Activated naive CD8-positive, alpha-beta T cell (primary cell): Measurements from ENCODE around the gene SORCS2.

Experiments used
- H3K27ac Mint-ChIP-seq: one replicate; pipeline ENCODE4 v1.8.0; 2021; ENCODE audit warnings: mixed read lengths
- H3K27me3 Mint-ChIP-seq: one replicate; pipeline ENCODE4 v1.8.0; 2021; ENCODE audit warnings: mixed read lengths
- H3K36me3 Mint-ChIP-seq: one replicate; pipeline ENCODE4 v1.8.0; 2021; ENCODE audit warnings: mixed read lengths
- H3K4me1 Mint-ChIP-seq: one replicate; pipeline ENCODE4 v1.8.0; 2021; ENCODE audit warnings: low read depth, mixed read lengths
- H3K4me3 Mint-ChIP-seq: one replicate; pipeline ENCODE4 v1.8.0; 2021; ENCODE audit warnings: mild to moderate bottlenecking, mixed read lengths
- H3K9me3 Mint-ChIP-seq: one replicate; pipeline ENCODE4 v1.8.0; 2021; ENCODE audit warnings: low read depth, mixed read lengths

The SORCS2 gene

GRCh38 chr4:7351014-7351413 lies 158.7 kb downstream of the SORCS2 start:
- Mint-ChIP-seq H3K27me3 (peaks cover 2% of the 10 kb centered on the region), H3K27ac (no peak overlapping the region), H3K36me3 (no peaks in the 10 kb centered on the region), H3K4me1 (no peaks in the 10 kb centered on the region), H3K4me3 (no peak overlapping the region), H3K9me3 (peaks cover under 1% of the 10 kb centered on the region)

GRCh38 chr4:7352486-7352885 lies 160.1 kb downstream of the SORCS2 start:
- Mint-ChIP-seq H3K9me3 (no peaks in the 10 kb centered on the region), H3K27me3 (peaks cover 2% of the 10 kb centered on the region), H3K4me3 (no peak overlapping the region), H3K27ac (no peak overlapping the region), H3K36me3 (no peaks in the 10 kb centered on the region), H3K4me1 (no peaks in the 10 kb centered on the region)

GRCh38 chr4:7353046-7353790 lies 160.9 kb downstream of the SORCS2 start:
- peaks cover 2% of the 10 kb centered on the region for H3K27me3 Mint-ChIP-seq
- H3K36me3 Mint-ChIP-seq = no peaks in the 10 kb centered on the region
- no peaks in the 10 kb centered on the region for H3K4me1 Mint-ChIP-seq
- no peak overlapping the region for H3K4me3 Mint-ChIP-seq
- no peaks in the 10 kb centered on the region for H3K9me3 Mint-ChIP-seq
- H3K27ac Mint-ChIP-seq = no peak overlapping the region

- H3K27me3 Mint-ChIP-seq = peaks cover 2% of the 10 kb centered on the region
- H3K36me3 Mint-ChIP-seq = no peaks in the 10 kb centered on the region
- H3K4me1 Mint-ChIP-seq = no peaks in the 10 kb centered on the region
- H3K4me3 Mint-ChIP-seq = no peak overlapping the region
- H3K9me3 Mint-ChIP-seq = no peaks in the 10 kb centered on the region
- H3K27ac Mint-ChIP-seq = no peak overlapping the region
Measured at GRCh38 chr4:7353846-7354610, 161.7 kb downstream of the SORCS2 start.

GRCh38 chr4:7354927-7355326 lies 162.6 kb downstream of the SORCS2 start:
- Mint-ChIP-seq H3K4me3 (no peak overlapping the region), H3K4me1 (no peaks in the 10 kb centered on the region), H3K27ac (no peak overlapping the region), H3K27me3 (peaks cover 2% of the 10 kb centered on the region), H3K36me3 (no peaks in the 10 kb centered on the region), H3K9me3 (no peaks in the 10 kb centered on the region)

- H3K27me3 Mint-ChIP-seq = peaks cover 2% of the 10 kb centered on the region
- H3K4me1 Mint-ChIP-seq = no peaks in the 10 kb centered on the region
- H3K27ac Mint-ChIP-seq = no peak overlapping the region
- H3K9me3 Mint-ChIP-seq = no peaks in the 10 kb centered on the region
- no peak overlapping the region for H3K4me3 Mint-ChIP-seq
- H3K36me3 Mint-ChIP-seq = no peaks in the 10 kb centered on the region
Measured at GRCh38 chr4:7355795-7356194, 163.5 kb downstream of the SORCS2 start.

- H3K4me3 Mint-ChIP-seq = no peak overlapping the region
- H3K36me3 Mint-ChIP-seq = no peaks in the 10 kb centered on the region
- H3K4me1 Mint-ChIP-seq = no peaks in the 10 kb centered on the region
- H3K27ac Mint-ChIP-seq = no peak overlapping the region
- H3K27me3 Mint-ChIP-seq = peaks cover 2% of the 10 kb centered on the region
- no peaks in the 10 kb centered on the region for H3K9me3 Mint-ChIP-seq
Measured at GRCh38 chr4:7356667-7357310, 164.5 kb downstream of the SORCS2 start.

- H3K4me3 Mint-ChIP-seq = no peak overlapping the region
- no peaks in the 10 kb centered on the region for H3K9me3 Mint-ChIP-seq
- no peaks in the 10 kb centered on the region for H3K4me1 Mint-ChIP-seq
- peaks cover 2% of the 10 kb centered on the region for H3K27me3 Mint-ChIP-seq
- no peaks in the 10 kb centered on the region for H3K36me3 Mint-ChIP-seq
- H3K27ac Mint-ChIP-seq = no peak overlapping the region
Measured at GRCh38 chr4:7357323-7357722, 165.0 kb downstream of the SORCS2 start.

- H3K36me3 Mint-ChIP-seq = no peaks in the 10 kb centered on the region
- no peaks in the 10 kb centered on the region for H3K9me3 Mint-ChIP-seq
- H3K27me3 Mint-ChIP-seq = peaks cover 2% of the 10 kb centered on the region
- no peak overlapping the region for H3K27ac Mint-ChIP-seq
- no peak overlapping the region for H3K4me3 Mint-ChIP-seq
- no peaks in the 10 kb centered on the region for H3K4me1 Mint-ChIP-seq
Measured at GRCh38 chr4:7358100-7358735, 165.9 kb downstream of the SORCS2 start.

GRCh38 chr4:7359400-7360062 lies 167.2 kb downstream of the SORCS2 start:
- Mint-ChIP-seq H3K27ac (no peak overlapping the region), H3K27me3 (peaks cover 2% of the 10 kb centered on the region), H3K4me1 (no peaks in the 10 kb centered on the region), H3K36me3 (no peaks in the 10 kb centered on the region), H3K4me3 (no peak overlapping the region), H3K9me3 (no peaks in the 10 kb centered on the region)

- Mint-ChIP-seq H3K27me3 (no peaks in the 10 kb centered on the region), H3K4me3 (no peak overlapping the region), H3K27ac (no peak overlapping the region), H3K9me3 (no peaks in the 10 kb centered on the region), H3K4me1 (no peaks in the 10 kb centered on the region), H3K36me3 (no peaks in the 10 kb centered on the region)
Measured at GRCh38 chr4:7360806-7361205, 168.5 kb downstream of the SORCS2 start.

- Mint-ChIP-seq H3K36me3 (no peaks in the 10 kb centered on the region), H3K27ac (no peak overlapping the region), H3K9me3 (no peaks in the 10 kb centered on the region), H3K4me1 (no peaks in the 10 kb centered on the region), H3K4me3 (no peak overlapping the region), H3K27me3 (no peaks in the 10 kb centered on the region)
Measured at GRCh38 chr4:7361280-7361895, 169.1 kb downstream of the SORCS2 start.

- Mint-ChIP-seq H3K4me1 (no peaks in the 10 kb centered on the region), H3K9me3 (no peaks in the 10 kb centered on the region), H3K27ac (no peak overlapping the region), H3K4me3 (no peak overlapping the region), H3K36me3 (no peaks in the 10 kb centered on the region), H3K27me3 (no peaks in the 10 kb centered on the region)
Measured at GRCh38 chr4:7362341-7362740, 170.0 kb downstream of the SORCS2 start.

GRCh38 chr4:7362862-7363430 lies 170.6 kb downstream of the SORCS2 start:
- Mint-ChIP-seq H3K4me1 (no peaks in the 10 kb centered on the region), H3K4me3 (no peak overlapping the region), H3K36me3 (no peaks in the 10 kb centered on the region), H3K27ac (no peak overlapping the region), H3K9me3 (no peaks in the 10 kb centered on the region), H3K27me3 (no peaks in the 10 kb centered on the region)
